ENCODE measurements around the gene USP24. TPM values are rescaled to one million over a fixed set of nuclear protein-coding genes. Genes with fewer than 3 reads are reported as not detected.
"Not testable (repeated sequence)": the region's sequence is repeated elsewhere in the genome, so short reads cannot be mapped to it uniquely, and the experiment has no call there.

USP24 gene
- total RNA-seq, 2 experiments from 2014 or later = 53.8 to 63.7 TPM

GRCh38 chr1:55203064-55203463, 12.1 kb downstream of the USP24 start:
- DNase-seq = no peak
- peak overlapping the region; percentile 65 for H3K4me3 Mint-ChIP-seq
- peaks cover 2% of the 10 kb centered on the region for H3K9me3 Mint-ChIP-seq
- H3K4me1 Mint-ChIP-seq = peaks cover 49% of the 10 kb centered on the region
- peak overlapping the region; percentile 64 for H3K27ac Mint-ChIP-seq
- no peaks in the 10 kb centered on the region for H3K27me3 Mint-ChIP-seq
- peaks cover 32% of the 10 kb centered on the region for H3K36me3 Mint-ChIP-seq
- POLR2A ChIA-PET = interaction anchor here (1.7 kb wide), 1 partner anchor 12 kb away, joined by 8 read pairs; the partner anchor contains the start of gene USP24
- ATAC-seq (ENCODE audit: low read depth) = peak; percentile 42

- POLR2A ChIA-PET = interaction anchor here (0.9 to 1.3 kb wide), 3 partner anchors 12 to 76 kb away, joined by 3 to 6 read pairs (median 5); partner anchors contain the start of gene USP24
- ATAC-seq (ENCODE audit: low read depth) (no peak), DNase-seq (no peak)
- Mint-ChIP-seq H3K27ac (peak overlapping the region; percentile 73), H3K4me3 (no peak overlapping the region), H3K9me3 (peaks cover 2% of the 10 kb centered on the region), H3K27me3 (no peaks in the 10 kb centered on the region), H3K4me1 (peaks cover 60% of the 10 kb centered on the region), H3K36me3 (peaks cover 33% of the 10 kb centered on the region)
Measured at GRCh38 chr1:55200667-55201066, 14.5 kb downstream of the USP24 start.

GRCh38 chr1:55199735-55200134, 15.4 kb downstream of the USP24 start:
- DNase-seq; H3K4me3 Mint-ChIP-seq; H3K9me3 Mint-ChIP-seq; ATAC-seq (ENCODE audit: low read depth); H3K27me3 Mint-ChIP-seq: not testable (repeated sequence)
- peak overlapping the region; percentile 76 for H3K27ac Mint-ChIP-seq
- peaks cover 63% of the 10 kb centered on the region for H3K4me1 Mint-ChIP-seq
- POLR2A ChIA-PET = interaction anchor here (1.3 kb wide), 1 partner anchor 15 kb away, joined by 6 read pairs; the partner anchor contains the start of gene USP24
- H3K36me3 Mint-ChIP-seq = peaks cover 34% of the 10 kb centered on the region

GRCh38 chr1:55198044-55198443, 17.1 kb downstream of the USP24 start:
- H3K36me3 Mint-ChIP-seq = peaks cover 37% of the 10 kb centered on the region
- no peak overlapping the region for H3K27ac Mint-ChIP-seq
- POLR2A ChIA-PET = interaction anchor here (1.2 kb wide), 1 partner anchor 17 kb away, joined by 3 read pairs; the partner anchor contains the start of gene USP24
- peaks cover 55% of the 10 kb centered on the region for H3K4me1 Mint-ChIP-seq
- ATAC-seq (ENCODE audit: low read depth) (no peak), DNase-seq (no peak)
- peaks cover 2% of the 10 kb centered on the region for H3K9me3 Mint-ChIP-seq
- H3K4me3 Mint-ChIP-seq = no peak overlapping the region
- no peaks in the 10 kb centered on the region for H3K27me3 Mint-ChIP-seq

GRCh38 chr1:55197099-55197498, 18.1 kb downstream of the USP24 start:
- ATAC-seq (ENCODE audit: low read depth) (no peak), DNase-seq (no peak)
- no peaks in the 10 kb centered on the region for H3K27me3 Mint-ChIP-seq
- H3K4me1 Mint-ChIP-seq = peaks cover 50% of the 10 kb centered on the region
- peaks cover 36% of the 10 kb centered on the region for H3K36me3 Mint-ChIP-seq
- H3K9me3 Mint-ChIP-seq = peaks cover 2% of the 10 kb centered on the region
- H3K27ac Mint-ChIP-seq = no peak overlapping the region
- POLR2A ChIA-PET = interaction anchor here (1.2 kb wide), 1 partner anchor 18 kb away, joined by 3 read pairs; the partner anchor contains the start of gene USP24
- H3K4me3 Mint-ChIP-seq = no peak overlapping the region

GRCh38 chr1:55196433-55197035, 18.6 kb downstream of the USP24 start:
- H3K27ac Mint-ChIP-seq = peak overlapping the region; percentile 10
- ATAC-seq (ENCODE audit: low read depth) = no peak
- peaks cover 37% of the 10 kb centered on the region for H3K36me3 Mint-ChIP-seq
- H3K9me3 Mint-ChIP-seq = peaks cover 2% of the 10 kb centered on the region
- POLR2A ChIA-PET = interaction anchor here (1.2 to 1.9 kb wide), 2 partner anchors 16 to 18 kb away, joined by 3 to 10 read pairs; partner anchors contain the start of gene USP24
- H3K4me3 Mint-ChIP-seq = peak overlapping the region; percentile 39
- peaks cover 46% of the 10 kb centered on the region for H3K4me1 Mint-ChIP-seq
- DNase-seq = no peak
- H3K27me3 Mint-ChIP-seq = no peaks in the 10 kb centered on the region

GRCh38 chr1:55195521-55196233, 19.5 kb downstream of the USP24 start:
- no peaks in the 10 kb centered on the region for H3K27me3 Mint-ChIP-seq
- H3K4me3 Mint-ChIP-seq = peak overlapping the region; percentile 39
- ATAC-seq (ENCODE audit: low read depth) = no peak
- POLR2A ChIA-PET = interaction anchor here (1.9 kb wide), 1 partner anchor 17 kb away, joined by 10 read pairs; no protein-coding TSS in a partner anchor
- DNase-seq = no peak
- peaks cover 2% of the 10 kb centered on the region for H3K9me3 Mint-ChIP-seq
- H3K27ac Mint-ChIP-seq = peak overlapping the region; percentile 10
- peaks cover 35% of the 10 kb centered on the region for H3K36me3 Mint-ChIP-seq
- H3K4me1 Mint-ChIP-seq = peaks cover 39% of the 10 kb centered on the region

GRCh38 chr1:55194851-55195250, 20.3 kb downstream of the USP24 start:
- POLR2A ChIA-PET = interaction anchor here (1.9 kb wide), 1 partner anchor 18 kb away, joined by 10 read pairs; no protein-coding TSS in a partner anchor
- Mint-ChIP-seq H3K27me3 (no peaks in the 10 kb centered on the region), H3K4me3 (no peak overlapping the region), H3K27ac (no peak overlapping the region), H3K36me3 (peaks cover 34% of the 10 kb centered on the region), H3K9me3 (peaks cover 2% of the 10 kb centered on the region), H3K4me1 (peaks cover 38% of the 10 kb centered on the region)
- no peak for DNase-seq
- ATAC-seq (ENCODE audit: low read depth) = no peak

GRCh38 chr1:55192093-55192492, 23.1 kb downstream of the USP24 start:
- DNase-seq (no peak), ATAC-seq (ENCODE audit: low read depth) (no peak)
- peaks cover 2% of the 10 kb centered on the region for H3K9me3 Mint-ChIP-seq
- H3K4me3 Mint-ChIP-seq = no peak overlapping the region
- H3K4me1 Mint-ChIP-seq = peaks cover 34% of the 10 kb centered on the region
- peaks cover 31% of the 10 kb centered on the region for H3K36me3 Mint-ChIP-seq
- no peak overlapping the region for H3K27ac Mint-ChIP-seq
- POLR2A ChIA-PET = no interaction called here
- H3K27me3 Mint-ChIP-seq = no peaks in the 10 kb centered on the region

- DNase-seq; POLR2A ChIA-PET; H3K27me3 Mint-ChIP-seq; H3K4me3 Mint-ChIP-seq; H3K9me3 Mint-ChIP-seq; H3K27ac Mint-ChIP-seq; ATAC-seq (ENCODE audit: low read depth): not testable (repeated sequence)
- peaks cover 37% of the 10 kb centered on the region for H3K36me3 Mint-ChIP-seq
- H3K4me1 Mint-ChIP-seq = peaks cover 34% of the 10 kb centered on the region
Measured at GRCh38 chr1:55191219-55191952, 23.8 kb downstream of the USP24 start.

GRCh38 chr1:55190109-55190508, 25.1 kb downstream of the USP24 start:
- Mint-ChIP-seq H3K36me3 (peaks cover 41% of the 10 kb centered on the region), H3K4me1 (peaks cover 28% of the 10 kb centered on the region), H3K27me3 (no peaks in the 10 kb centered on the region), H3K4me3 (no peak overlapping the region), H3K27ac (no peak overlapping the region), H3K9me3 (peaks cover 13% of the 10 kb centered on the region)
- DNase-seq (no peak), ATAC-seq (ENCODE audit: low read depth) (no peak)
- POLR2A ChIA-PET = no interaction called here

GRCh38 chr1:55188909-55189308, 26.3 kb downstream of the USP24 start:
- Mint-ChIP-seq H3K36me3 (peaks cover 44% of the 10 kb centered on the region), H3K9me3 (peaks cover 20% of the 10 kb centered on the region), H3K27me3 (no peaks in the 10 kb centered on the region), H3K27ac (no peak overlapping the region), H3K4me1 (peaks cover 21% of the 10 kb centered on the region), H3K4me3 (no peak overlapping the region)
- ATAC-seq (ENCODE audit: low read depth) (no peak), DNase-seq (no peak)
- POLR2A ChIA-PET = interaction anchor here (0.6 kb wide), 1 partner anchor 12 kb away, joined by 4 read pairs; no protein-coding TSS in a partner anchor

- no peak overlapping the region for H3K27ac Mint-ChIP-seq
- ATAC-seq (ENCODE audit: low read depth) (no peak), DNase-seq (no peak)
- H3K36me3 Mint-ChIP-seq = peaks cover 55% of the 10 kb centered on the region
- peaks cover 20% of the 10 kb centered on the region for H3K4me1 Mint-ChIP-seq
- no peak overlapping the region for H3K4me3 Mint-ChIP-seq
- peaks cover 24% of the 10 kb centered on the region for H3K9me3 Mint-ChIP-seq
- POLR2A ChIA-PET = no interaction called here
- no peaks in the 10 kb centered on the region for H3K27me3 Mint-ChIP-seq
Measured at GRCh38 chr1:55185832-55186231, 29.3 kb downstream of the USP24 start.

All from activated naive CD8-positive, alpha-beta T cell treated with anti-CD3 and anti-CD28 coated beads, Interleukin-2, amount 10 ng/mL, durations not matched to agents 7 days and 5 days (primary cell).